K562 (cell line): ENCODE data around the gene NUP160. TPM values are rescaled to one million over a fixed set of nuclear protein-coding genes. Genes with fewer than 3 reads are reported as not detected.

Experiments used
- AFF4 ChIP-seq: sonication (generic); formaldehyde crosslinking; IDR thresholded peaks from 2 replicates; pipeline ENCODE4 v1.8.0; 2023; ENCODE audit warnings: mild to moderate bottlenecking, missing genetic modification reagents
- ELK1 ChIP-seq: sonication (generic); formaldehyde crosslinking; IDR thresholded peaks from 2 replicates; pipeline ENCODE4 v1.8.1; 2022; ENCODE audit warnings: missing genetic modification reagents
- HDAC8 ChIP-seq: fragments of 450-650 bp; IDR thresholded peaks from 2 replicates; pipeline ENCODE4 v1.6.1; 2016; ENCODE audit warnings: mild to moderate bottlenecking, missing genetic modification characterization, moderate library complexity, missing compliant biosample characterization
- HDGF ChIP-seq: fragments of 450-650 bp; IDR thresholded peaks from 2 replicates; pipeline ENCODE4 v1.6.1; 2016
- MLLT1 ChIP-seq, 2 experiments: fragments of 450-650 bp; IDR thresholded peaks; 2 replicates each; pipeline ENCODE4 v1.6.1; 2016
- NCOA1 ChIP-seq: fragments of 450-650 bp; IDR thresholded peaks from 2 replicates; pipeline ENCODE4 v1.6.1; 2016; ENCODE audit warnings: low read depth
- NR2C2 ChIP-seq, 2 experiments: fragments of 200-800 bp in 1 of 2; sonication (Bioruptor generic) in 1 of 2; sonication (generic) in 1 of 2; formaldehyde crosslinking in 1 of 2; IDR thresholded peaks; 2 replicates each; pipeline versions ENCODE4 v1.6.1 to v1.8.0; 2016 to 2022; ENCODE audit warnings: mild to moderate bottlenecking in 1 of 2, missing compliant biosample characterization in 1 of 2, missing genetic modification characterization in 1 of 2, missing genetic modification reagents in 1 of 2
- STAG1 ChIP-seq: sonication (generic); formaldehyde crosslinking; IDR thresholded peaks from 2 replicates; pipeline ENCODE4 v1.5.0; 2020; ENCODE audit warnings: missing genetic modification reagents, borderline replicate concordance
- TOE1 ChIP-seq, 2 experiments: fragments of 450-650 bp in 1 of 2; sonication (generic) in 1 of 2; formaldehyde crosslinking in 1 of 2; IDR thresholded peaks; 2 replicates each; pipeline versions ENCODE4 v1.7.1 to v1.8.0; 2016 to 2022; ENCODE audit warnings: borderline replicate concordance in 2 of 2, mild to moderate bottlenecking in 2 of 2, antibody characterized with exemption in 1 of 2, inconsistent platforms in 1 of 2, low read depth in 1 of 2, missing genetic modification reagents in 1 of 2, moderate library complexity in 1 of 2
- ZFPM2 ChIP-seq: fragments of 250-450 bp; sonication (Bioruptor Pico); IDR thresholded peaks from 2 replicates; pipeline ENCODE4 v1.5.1; 2022; ENCODE audit warnings: mild to moderate bottlenecking
- ZFX ChIP-seq: sonication (generic); formaldehyde crosslinking; IDR thresholded peaks from 2 replicates; pipeline ENCODE4 v1.8.0; 2022; ENCODE audit warnings: mild to moderate bottlenecking, missing genetic modification reagents, moderate library complexity
- polyA plus RNA-seq, 8 experiments: library from polyadenylated mRNA; depleted of rRNA in 4 of 8; stranded (reverse) in 5 of 8; unstranded in 3 of 8; fragments of >200 nt; fragmentation: Nextera tagmentation in 2 of 8; fragmentation: Illumina TruSeq in 1 of 8; extraction: Ambion mirVana in 2 of 8; extraction: Trizol in 1 of 8; gene quantifications; 2 replicates each; pipeline versions ENCODE4 v1.2.1 to v1.2.3, GENCODE V29; 2011 to 2014; ENCODE audit warnings: inconsistent platforms in 1 of 8, missing spikeins in 1 of 8
- total RNA-seq, 7 experiments: library from RNA; depleted of rRNA in 6 of 7; stranded (reverse); fragments of >200 nt in 6 of 7; fragmentation: Illumina TruSeq in 2 of 7; extraction: Trizol in 2 of 7; gene quantifications; 2 replicates each; pipeline versions ENCODE4 v1.2.1 to v1.2.3, GENCODE V29; 2011 to 2021; ENCODE audit warnings: low replicate concordance in 1 of 7
- TF ChIP-seq, protein P1 (sequence below): sonication (generic); formaldehyde crosslinking; IDR thresholded peaks from 2 replicates; pipeline ENCODE4 v1.8.0; 2022; ENCODE audit warnings: mild to moderate bottlenecking, missing genetic modification reagents
- TF ChIP-seq, protein P2 (sequence below): sonication (generic); formaldehyde crosslinking; IDR thresholded peaks from 2 replicates; pipeline ENCODE4 v1.8.1; 2023; ENCODE audit warnings: mild to moderate bottlenecking, missing genetic modification reagents
- TF ChIP-seq, protein P3 (sequence below): fragments of 450-650 bp; IDR thresholded peaks from 2 replicates; pipeline ENCODE4 v1.6.1; 2018; ENCODE audit warnings: mild to moderate bottlenecking, low read depth; ENCODE audit not compliant: partially characterized antibody

Gene NUP160
- total and polyA plus RNA-seq, 9 of the 15 experiments (the other 6 are each of a cell fraction or from before 2014, with no cell fraction given): 41.5 to 112 (median 65.0) TPM

DNA sequence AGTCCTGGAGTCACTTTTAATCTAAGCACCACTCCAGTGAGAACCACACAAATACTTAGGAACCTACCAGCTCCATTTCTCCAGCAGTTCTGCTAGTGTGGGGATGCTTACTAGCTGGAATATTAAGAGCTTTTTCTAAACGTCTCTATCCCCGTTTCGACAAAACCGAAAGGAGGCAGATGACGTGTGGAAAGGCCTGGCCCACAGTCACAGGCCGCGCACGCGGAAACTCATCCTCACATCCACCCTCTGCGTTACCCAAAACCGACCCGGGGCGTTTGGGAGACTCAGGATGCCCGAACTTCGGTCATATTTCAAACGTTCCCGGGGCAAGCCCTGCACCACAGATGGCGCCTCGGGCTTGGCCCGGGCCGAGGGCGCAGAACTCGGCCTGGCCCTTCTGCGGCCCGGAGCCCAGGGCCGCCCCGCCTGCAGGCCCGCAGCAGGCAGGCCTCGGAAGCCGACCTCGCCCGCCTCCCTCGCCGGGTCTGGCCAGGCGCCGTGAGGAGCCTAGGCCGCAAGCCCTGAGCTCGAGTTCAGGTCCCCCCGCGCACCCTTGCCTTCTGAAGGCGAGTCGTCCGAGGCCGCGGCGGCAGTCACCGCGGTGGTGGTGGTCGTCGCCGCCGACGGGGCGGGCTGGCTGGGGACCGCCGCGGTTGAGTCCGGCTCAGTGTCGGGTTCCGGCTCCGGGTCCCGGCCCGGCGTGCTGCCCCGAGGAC lies 81.5 kb downstream of the NUP160 start (continued):
- TF ChIP-seq ELK1 (CRISPR knock-in tag) (peak; percentile 64; the same call in 1 of the 2 replicates), STAG1 (CRISPR knock-in tag) (0 out of 2 replicates have a peak, but pooled peaks have one; percentile 14), ZFX (CRISPR knock-in tag) (peak; percentile 96), HDAC8 (no peak), ZFPM2 (CRISPR knock-in tag) (no peak), TOE1 (IDR thresholded peaks at IDR 0.05; ENCODE audit: borderline replicate concordance) (no peak), TOE1 (CRISPR knock-in tag; IDR thresholded peaks at IDR 0.05; ENCODE audit: borderline replicate concordance, low read depth) (no peak), AFF4 (no peak; the same call in 1 of the 2 replicates), MLLT1 (IDR thresholded peaks at IDR 0.05) (peak in 1 of 2 experiments; percentile 21; a peak in 1 of 4 replicates), HDGF (no peak), NCOA1 (no peak), NR2C2 (CRISPR knock-in tag; IDR thresholded peaks at IDR 0.05) (no peak; the same call in none of the 2 replicates), NR2C2 (tag; IDR thresholded peaks at IDR 0.05) (peak; percentile 19; the same call in 1 of the 2 replicates)
- TF ChIP-seq, protein P1, sequence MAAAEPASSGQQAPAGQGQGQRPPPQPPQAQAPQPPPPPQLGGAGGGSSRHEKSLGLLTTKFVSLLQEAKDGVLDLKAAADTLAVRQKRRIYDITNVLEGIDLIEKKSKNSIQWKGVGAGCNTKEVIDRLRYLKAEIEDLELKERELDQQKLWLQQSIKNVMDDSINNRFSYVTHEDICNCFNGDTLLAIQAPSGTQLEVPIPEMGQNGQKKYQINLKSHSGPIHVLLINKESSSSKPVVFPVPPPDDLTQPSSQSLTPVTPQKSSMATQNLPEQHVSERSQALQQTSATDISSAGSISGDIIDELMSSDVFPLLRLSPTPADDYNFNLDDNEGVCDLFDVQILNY (CRISPR knock-in tag): peak; percentile 73; the same call in 1 of the 2 replicates
- TF ChIP-seq, protein P2, sequence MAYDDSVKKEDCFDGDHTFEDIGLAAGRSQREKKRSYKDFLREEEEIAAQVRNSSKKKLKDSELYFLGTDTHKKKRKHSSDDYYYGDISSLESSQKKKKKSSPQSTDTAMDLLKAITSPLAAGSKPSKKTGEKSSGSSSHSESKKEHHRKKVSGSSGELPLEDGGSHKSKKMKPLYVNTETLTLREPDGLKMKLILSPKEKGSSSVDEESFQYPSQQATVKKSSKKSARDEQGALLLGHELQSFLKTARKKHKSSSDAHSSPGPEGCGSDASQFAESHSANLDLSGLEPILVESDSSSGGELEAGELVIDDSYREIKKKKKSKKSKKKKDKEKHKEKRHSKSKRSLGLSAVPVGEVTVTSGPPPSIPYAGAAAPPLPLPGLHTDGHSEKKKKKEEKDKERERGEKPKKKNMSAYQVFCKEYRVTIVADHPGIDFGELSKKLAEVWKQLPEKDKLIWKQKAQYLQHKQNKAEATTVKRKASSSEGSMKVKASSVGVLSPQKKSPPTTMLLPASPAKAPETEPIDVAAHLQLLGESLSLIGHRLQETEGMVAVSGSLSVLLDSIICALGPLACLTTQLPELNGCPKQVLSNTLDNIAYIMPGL (CRISPR knock-in tag): peak; percentile 89
- TF ChIP-seq, protein P3, sequence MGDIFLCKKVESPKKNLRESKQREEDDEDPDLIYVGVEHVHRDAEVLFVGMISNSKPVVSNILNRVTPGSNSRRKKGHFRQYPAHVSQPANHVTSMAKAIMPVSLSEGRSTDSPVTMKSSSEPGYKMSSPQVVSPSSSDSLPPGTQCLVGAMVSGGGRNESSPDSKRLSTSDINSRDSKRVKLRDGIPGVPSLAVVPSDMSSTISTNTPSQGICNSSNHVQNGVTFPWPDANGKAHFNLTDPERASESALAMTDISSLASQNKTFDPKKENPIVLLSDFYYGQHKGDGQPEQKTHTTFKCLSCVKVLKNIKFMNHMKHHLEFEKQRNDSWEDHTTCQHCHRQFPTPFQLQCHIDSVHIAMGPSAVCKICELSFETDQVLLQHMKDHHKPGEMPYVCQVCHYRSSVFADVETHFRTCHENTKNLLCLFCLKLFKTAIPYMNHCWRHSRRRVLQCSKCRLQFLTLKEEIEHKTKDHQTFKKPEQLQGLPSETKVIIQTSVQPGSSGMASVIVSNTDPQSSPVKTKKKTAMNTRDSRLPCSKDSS: no peak
